Osteocyte (in vitro differentiated cells): ENCODE results near the gene MRTFA. TPM values are rescaled to one million over a fixed set of nuclear protein-coding genes. Genes with fewer than 3 reads are reported as not detected.

ENCODE experiments used
- DNase-seq: peaks from one replicate; pipeline ENCODE4 v3.0.0; 2021; ENCODE audit warnings: mixed read lengths; ENCODE audit not compliant: unreplicated experiment; ENCODE audit errors: extremely low spot score
- H3K27ac Mint-ChIP-seq: one replicate; pipeline ENCODE4 v1.8.0; 2021; ENCODE audit warnings: mild to moderate bottlenecking, mixed read lengths; ENCODE audit not compliant: unreplicated experiment
- H3K27me3 Mint-ChIP-seq: one replicate; pipeline ENCODE4 v1.8.0; 2021; ENCODE audit warnings: mixed read lengths; ENCODE audit not compliant: unreplicated experiment
- H3K36me3 Mint-ChIP-seq: one replicate; pipeline ENCODE4 v1.8.0; 2021; ENCODE audit warnings: mixed read lengths; ENCODE audit not compliant: unreplicated experiment
- H3K4me1 Mint-ChIP-seq: one replicate; pipeline ENCODE4 v1.8.0; 2021; ENCODE audit warnings: mixed read lengths; ENCODE audit not compliant: unreplicated experiment
- H3K4me3 Mint-ChIP-seq: one replicate; pipeline ENCODE4 v1.8.0; 2021; ENCODE audit warnings: mild to moderate bottlenecking, moderate library complexity, mixed read lengths; ENCODE audit not compliant: unreplicated experiment
- H3K9me3 Mint-ChIP-seq: one replicate; pipeline ENCODE4 v1.8.0; 2021; ENCODE audit warnings: mixed read lengths; ENCODE audit not compliant: unreplicated experiment
- CTCF ChIP-seq: fragments of 200-600 bp; sonication (generic); IDR thresholded peaks from 2 replicates; pipeline ENCODE4 v1.5.0; 2021; ENCODE audit warnings: antibody characterized with exemption, mild to moderate bottlenecking, moderate library complexity
- total RNA-seq: library from RNA; stranded (reverse); gene quantifications from 2 replicates; pipeline ENCODE4 v1.2.1, GENCODE V29; 2021

Gene MRTFA
- total RNA-seq, 1 donor from 2014 or later, result 59.0 TPM

- no peaks in the 10 kb centered on the region for H3K36me3 Mint-ChIP-seq
- no peaks in the 10 kb centered on the region for H3K27me3 Mint-ChIP-seq
These were observed 154.1 kb downstream of the MRTFA start for GRCh38 chr22:40482391-40482790.

GRCh38 chr22:40480996-40481395, 155.5 kb downstream of the MRTFA start:
- H3K27ac Mint-ChIP-seq, result no peak overlapping the region
- H3K9me3 Mint-ChIP-seq, result no peaks in the 10 kb centered on the region
- H3K27me3 Mint-ChIP-seq, result no peaks in the 10 kb centered on the region
- DNase-seq, result no peak
- no peak overlapping the region for H3K4me3 Mint-ChIP-seq
- no peak for TF ChIP-seq CTCF
- peaks cover 48% of the 10 kb centered on the region for H3K4me1 Mint-ChIP-seq
- no peaks in the 10 kb centered on the region for H3K36me3 Mint-ChIP-seq

More at GRCh38 chr22:40482391-40482790, 154.1 kb downstream of the MRTFA start:
- DNase-seq, result no peak
- Mint-ChIP-seq H3K4me1 (peaks cover 52% of the 10 kb centered on the region), H3K27ac (no peak overlapping the region), H3K4me3 (no peak overlapping the region), H3K9me3 (no peaks in the 10 kb centered on the region)
- TF ChIP-seq CTCF, result no peak

GRCh38 chr22:40479887-40480538, 156.5 kb downstream of the MRTFA start:
- Mint-ChIP-seq H3K27me3 (no peaks in the 10 kb centered on the region), H3K9me3 (no peaks in the 10 kb centered on the region), H3K27ac (no peak overlapping the region), H3K4me3 (no peak overlapping the region), H3K4me1 (peaks cover 38% of the 10 kb centered on the region), H3K36me3 (no peaks in the 10 kb centered on the region)
- no peak for TF ChIP-seq CTCF
- DNase-seq, result no peak

- Mint-ChIP-seq H3K27ac (no peak overlapping the region), H3K9me3 (no peaks in the 10 kb centered on the region), H3K36me3 (no peaks in the 10 kb centered on the region), H3K27me3 (no peaks in the 10 kb centered on the region), H3K4me1 (peaks cover 31% of the 10 kb centered on the region), H3K4me3 (no peak overlapping the region)
- peak; percentile 31 for TF ChIP-seq CTCF
- no peak for DNase-seq
These were observed 157.3 kb downstream of the MRTFA start for GRCh38 chr22:40479126-40479800.

- Mint-ChIP-seq H3K9me3 (no peaks in the 10 kb centered on the region), H3K4me3 (no peak overlapping the region), H3K27me3 (no peaks in the 10 kb centered on the region), H3K27ac (no peak overlapping the region), H3K4me1 (peaks cover 29% of the 10 kb centered on the region), H3K36me3 (no peaks in the 10 kb centered on the region)
- no peak for DNase-seq
- TF ChIP-seq CTCF, result no peak
These were observed 158.0 kb downstream of the MRTFA start for GRCh38 chr22:40478338-40479125.
